Measurements from ENCODE around the gene NAGS.
"Not testable (repeated sequence)": the region's sequence is repeated elsewhere in the genome, so short reads cannot be mapped to it uniquely, and the experiment has no call there.

The NAGS gene, protein sequence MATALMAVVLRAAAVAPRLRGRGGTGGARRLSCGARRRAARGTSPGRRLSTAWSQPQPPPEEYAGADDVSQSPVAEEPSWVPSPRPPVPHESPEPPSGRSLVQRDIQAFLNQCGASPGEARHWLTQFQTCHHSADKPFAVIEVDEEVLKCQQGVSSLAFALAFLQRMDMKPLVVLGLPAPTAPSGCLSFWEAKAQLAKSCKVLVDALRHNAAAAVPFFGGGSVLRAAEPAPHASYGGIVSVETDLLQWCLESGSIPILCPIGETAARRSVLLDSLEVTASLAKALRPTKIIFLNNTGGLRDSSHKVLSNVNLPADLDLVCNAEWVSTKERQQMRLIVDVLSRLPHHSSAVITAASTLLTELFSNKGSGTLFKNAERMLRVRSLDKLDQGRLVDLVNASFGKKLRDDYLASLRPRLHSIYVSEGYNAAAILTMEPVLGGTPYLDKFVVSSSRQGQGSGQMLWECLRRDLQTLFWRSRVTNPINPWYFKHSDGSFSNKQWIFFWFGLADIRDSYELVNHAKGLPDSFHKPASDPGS

GRCh38 chr17:44004077-44004760 lies at the start of gene NAGS:
Gene NAGS, plus strand, starts transcription at chr17:44004622. Its CDS starts 42 bp downstream, at chr17:44004664.
- DNase-seq = no peak

DNA sequence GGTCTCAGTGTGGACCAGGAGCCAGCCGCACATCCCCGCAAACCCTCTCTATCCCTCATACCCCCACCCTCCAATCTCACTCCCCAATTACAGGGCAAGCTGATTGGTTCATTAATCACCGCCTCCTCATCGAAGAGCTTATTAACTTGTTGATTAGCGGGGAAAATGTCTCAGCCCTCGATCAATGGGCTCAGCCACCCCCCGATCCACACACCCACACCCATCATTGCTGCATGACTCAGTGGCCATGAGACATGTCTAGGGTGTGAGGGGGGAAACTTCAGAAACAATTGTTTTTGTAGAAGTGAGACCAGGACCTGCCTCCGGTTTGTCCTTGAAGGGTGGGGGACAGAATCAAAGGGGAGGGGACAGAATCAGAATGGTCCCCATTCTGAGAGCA lies 48.2 kb upstream of the NAGS start:
- no peak for DNase-seq

DNA sequence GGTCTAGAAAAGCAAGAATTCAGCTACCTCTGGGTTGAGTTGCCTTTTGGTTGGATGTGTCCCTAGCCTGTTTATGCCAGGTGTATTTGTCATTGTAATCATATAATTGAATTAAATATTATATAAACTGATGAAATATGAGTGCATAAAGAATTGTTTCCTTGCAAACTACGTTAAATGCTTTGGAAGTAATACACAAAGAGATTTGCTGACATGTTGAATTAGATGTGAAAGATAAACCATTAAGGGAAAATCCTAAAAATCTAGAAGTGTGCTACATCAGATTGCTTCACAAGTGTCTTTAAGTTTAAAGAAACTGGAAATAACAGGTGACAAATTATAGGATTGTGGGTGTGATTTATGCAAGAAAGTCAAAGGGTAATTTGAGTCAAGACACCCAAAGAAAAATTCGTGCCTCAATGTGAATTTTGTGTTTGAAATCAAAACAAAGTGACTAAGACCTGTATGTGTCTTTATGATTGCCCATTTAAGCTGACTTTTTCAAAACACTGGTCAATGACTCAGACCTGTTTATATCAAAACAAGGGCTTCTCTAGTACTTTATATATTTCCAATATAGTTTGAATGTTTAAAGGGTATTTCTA lies 45.6 kb upstream of the NAGS start:
- no peak for DNase-seq

DNA sequence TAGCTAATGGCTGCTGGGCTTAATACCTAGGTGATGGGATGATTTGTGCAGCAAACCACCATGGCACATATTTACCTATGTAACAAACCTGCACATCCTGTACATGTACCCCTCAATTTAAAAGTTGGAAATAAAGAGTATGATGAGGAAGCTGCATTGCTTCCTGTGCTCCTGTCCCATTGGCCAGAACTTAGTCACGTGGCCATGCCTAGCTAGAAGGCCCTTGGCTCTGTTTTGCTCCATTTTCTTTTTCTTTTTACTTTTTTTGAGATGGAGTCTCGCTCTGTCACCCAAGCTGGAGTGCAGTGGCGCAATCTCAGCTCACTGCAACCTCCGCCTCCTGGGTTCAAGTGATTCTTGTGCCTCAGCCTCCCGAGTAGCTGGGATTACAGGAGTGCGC lies 43.1 kb upstream of the NAGS start:
- not testable (repeated sequence) for DNase-seq

GRCh38 chr17:43961954-43962353 lies 42.5 kb upstream of the NAGS start:
- no peak for DNase-seq

DNA sequence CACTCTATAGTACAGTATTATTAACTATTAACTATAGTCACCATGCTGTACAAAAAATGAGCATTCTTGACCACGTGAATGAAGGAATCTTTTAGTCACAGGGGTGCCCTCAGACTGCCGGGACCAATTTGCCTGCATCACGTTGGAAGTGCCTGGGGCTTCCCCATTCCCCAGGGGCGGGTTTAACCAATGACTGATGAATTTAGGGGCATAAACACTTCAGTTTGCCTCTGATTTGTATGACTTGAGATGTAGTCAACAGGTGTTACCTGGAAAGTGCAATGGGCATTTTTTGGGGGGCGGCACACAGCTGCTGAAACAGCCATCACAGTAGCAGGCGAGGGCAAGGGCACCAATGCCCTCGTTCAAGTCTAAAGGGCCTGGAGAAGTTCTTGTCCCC lies 41.9 kb upstream of the NAGS start:
- DNase-seq = no peak

DNA sequence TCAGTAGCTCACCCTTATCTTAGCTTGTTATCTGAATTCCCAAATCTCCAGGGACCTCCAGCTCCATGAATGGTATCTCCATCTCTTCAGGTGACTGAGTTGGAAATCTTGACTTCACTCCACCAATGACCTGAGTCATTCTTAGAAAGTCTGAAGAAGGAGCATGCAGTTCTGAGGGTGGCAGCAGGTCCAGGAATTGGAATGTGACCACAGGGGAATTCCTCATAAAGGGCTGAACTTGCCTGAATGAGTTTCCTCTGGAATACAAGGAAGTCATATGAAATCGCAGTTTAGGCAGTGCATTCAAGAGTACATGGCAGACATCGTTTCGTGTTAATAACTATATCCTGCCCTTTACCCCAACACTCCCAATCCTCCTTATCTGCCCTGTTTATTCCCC lies 38.1 kb upstream of the NAGS start:
- no peak for DNase-seq

DNA sequence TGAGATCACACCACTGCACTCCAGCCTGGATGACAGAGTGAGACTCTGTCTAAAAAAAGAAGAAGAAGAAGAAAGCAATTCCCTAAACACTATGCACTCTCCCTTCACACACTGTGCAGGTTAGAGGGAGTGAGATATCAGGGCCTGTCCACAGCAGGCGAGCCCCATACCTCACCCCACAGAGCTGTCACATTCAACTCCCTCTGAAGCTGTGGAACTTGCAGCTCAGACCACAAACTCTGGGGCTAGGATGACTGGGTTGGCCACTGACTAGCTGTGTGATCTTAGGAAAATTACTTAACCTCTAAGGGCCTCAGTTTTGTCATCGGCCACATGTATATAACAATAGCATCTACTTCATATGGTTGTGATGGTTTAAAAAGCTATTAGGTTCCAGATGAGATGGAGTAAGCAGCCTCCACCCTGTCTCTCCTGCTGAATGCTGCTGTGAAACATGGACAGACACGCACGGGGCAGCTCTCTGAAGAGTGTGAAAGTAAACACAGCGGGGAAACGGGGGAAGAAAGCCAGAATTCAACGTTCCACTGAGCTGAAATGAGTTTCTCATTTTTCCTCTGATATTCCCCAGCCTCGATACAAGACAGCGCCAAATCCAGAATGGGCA lies 37.1 kb upstream of the NAGS start:
- no peak for DNase-seq

DNA sequence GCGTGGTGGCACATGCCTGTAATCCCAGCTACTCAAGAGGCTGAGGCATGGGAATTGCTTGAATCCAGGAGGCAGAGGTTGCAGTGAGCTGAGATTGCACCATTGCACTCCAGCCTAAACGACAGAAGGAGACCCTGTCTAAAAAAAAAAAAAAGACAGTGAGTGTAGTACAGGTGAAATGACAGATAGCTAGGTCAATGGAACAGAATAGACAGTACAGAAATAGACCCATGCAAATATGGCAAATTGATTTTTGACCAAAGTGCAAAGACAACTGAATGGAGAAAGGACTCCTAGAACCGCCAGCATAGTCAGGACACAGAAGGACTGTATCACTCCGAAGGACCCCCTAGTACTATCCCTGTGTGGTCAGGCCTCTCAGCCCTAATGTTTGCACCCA lies 34.1 kb upstream of the NAGS start:
- no peak for DNase-seq

DNA sequence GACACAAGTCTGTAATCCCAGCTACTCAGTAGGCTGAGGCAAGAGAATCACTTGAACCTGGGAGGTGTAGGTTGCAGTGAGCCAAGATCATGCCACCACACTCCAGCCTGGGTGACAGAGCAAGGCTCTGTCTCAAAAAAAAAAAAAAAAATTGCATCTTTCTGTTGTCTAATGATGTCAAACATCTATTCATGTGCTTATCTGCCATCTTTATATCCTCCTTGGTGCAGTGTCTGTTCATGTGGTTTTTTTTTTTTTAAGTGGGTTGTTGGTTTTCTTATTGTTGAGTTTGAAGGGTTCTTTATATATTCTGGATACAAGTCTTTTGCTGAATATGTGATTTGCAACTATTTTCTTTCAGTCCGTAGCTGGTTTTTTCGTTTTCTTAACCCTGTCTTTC lies 33.0 kb upstream of the NAGS start:
- DNase-seq = not testable (repeated sequence)

GRCh38 chr17:43972444-43973212 lies 31.8 kb upstream of the NAGS start:
- DNase-seq = not testable (repeated sequence)

GRCh38 chr17:43974382-43975266 lies 29.8 kb upstream of the NAGS start:
- DNase-seq = no peak

DNA sequence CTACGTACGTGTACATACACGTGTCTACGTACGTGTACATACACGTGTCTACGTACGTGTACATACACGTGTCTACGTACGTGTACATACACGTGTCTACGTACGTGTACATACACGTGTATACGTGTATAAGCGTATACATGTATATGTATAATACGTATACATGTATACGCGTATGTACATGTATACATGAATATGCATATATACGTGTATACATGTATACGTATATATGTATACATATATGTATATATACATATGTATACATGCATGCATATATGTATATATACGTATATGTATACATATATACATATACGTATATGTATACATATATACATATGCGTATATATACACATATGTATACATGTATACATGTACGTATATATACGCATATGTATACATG lies 28.5 kb upstream of the NAGS start:
- no peak for DNase-seq

DNA sequence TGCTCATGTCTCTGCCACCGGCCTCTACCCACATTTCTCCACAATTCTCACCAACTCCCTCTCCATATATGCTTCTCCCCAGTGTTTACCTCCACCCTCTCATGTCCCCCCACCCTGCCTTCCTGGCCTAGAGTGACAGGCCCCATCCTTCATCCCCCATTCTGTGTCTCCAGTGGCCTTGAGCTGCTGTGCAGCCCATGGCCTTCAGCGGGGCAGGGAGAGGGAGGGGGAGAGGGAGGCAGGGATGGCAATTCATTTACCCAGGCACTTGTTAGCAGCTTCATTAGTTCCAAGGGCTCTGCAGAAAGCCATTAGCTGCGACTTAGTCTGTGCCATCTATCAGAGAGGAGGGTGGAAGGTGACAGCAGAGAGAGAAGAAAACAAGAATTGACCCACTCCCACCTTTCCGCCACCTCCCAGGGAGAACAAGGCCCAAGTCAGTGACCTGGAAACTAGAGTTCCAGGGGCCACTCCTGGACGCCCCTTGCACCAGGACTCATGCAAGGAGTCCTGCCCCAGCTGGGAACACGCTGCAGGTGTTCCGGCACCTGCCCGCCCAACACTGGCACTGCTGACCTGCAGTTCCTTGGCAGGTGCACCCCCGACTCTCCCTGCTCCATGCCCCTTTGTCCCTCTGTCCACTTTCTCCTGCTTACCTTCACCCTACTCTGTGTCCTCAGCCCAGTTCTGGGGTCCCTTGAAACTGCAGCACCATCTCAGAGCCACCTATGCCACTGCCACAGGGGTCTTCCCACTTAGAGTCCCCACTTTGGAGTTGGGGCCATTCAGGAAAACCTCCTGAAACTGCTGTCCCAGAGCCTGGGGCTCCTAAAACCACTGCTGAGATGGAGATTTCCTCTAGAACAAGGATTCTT lies 27.2 kb upstream of the NAGS start:
- no peak for DNase-seq

DNA sequence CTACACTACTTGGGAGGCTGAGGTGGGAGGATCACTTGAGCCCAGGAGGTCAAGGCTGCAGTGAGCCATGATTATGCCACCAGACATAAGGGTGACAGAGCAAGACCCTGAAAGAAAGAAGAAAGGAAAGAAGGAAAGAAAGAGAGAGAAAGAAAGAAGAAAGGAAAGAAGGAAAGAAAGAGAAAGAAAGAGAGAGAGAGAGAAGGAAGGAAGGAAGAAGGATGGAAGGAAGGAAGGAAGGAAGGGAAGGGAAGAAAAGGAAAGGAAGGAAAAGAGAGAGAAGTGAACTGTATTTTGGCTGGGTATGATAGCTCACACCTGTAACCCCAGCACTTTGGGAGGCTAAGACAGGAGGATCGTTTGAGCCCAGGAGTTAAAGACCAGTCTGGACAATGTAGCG lies 26.3 kb upstream of the NAGS start:
- no peak for DNase-seq

GRCh38 chr17:43979011-43979410 lies 25.4 kb upstream of the NAGS start:
- no peak for DNase-seq

DNA sequence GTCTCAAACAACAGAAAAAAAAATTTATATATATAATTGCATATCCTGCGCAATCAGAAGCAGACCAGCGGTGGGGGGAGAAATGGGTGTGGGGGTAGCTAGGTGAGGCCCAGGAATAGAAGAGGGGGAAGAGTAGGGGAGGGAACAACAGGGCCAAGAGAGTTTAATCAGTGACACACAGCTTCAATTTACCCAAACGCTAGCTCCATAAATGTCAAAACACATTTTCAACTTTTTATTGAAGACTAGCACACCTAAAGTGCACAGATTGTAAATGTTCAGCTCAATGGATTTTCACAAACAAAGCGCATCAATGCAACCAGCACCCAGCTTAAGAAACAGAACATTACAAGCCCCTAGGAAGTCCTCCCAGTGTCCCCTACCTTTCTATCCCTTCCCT lies 24.8 kb upstream of the NAGS start:
- no peak for DNase-seq

GRCh38 chr17:43982171-43982570 lies 22.3 kb upstream of the NAGS start:
- no peak for DNase-seq

GRCh38 chr17:43983196-43983514 lies 21.3 kb upstream of the NAGS start:
- no peak for DNase-seq

Measured in 8988T (cell line).